HepG2 (cell line): ENCODE results near the gene PMVK. TPM values are rescaled to one million over a fixed set of nuclear protein-coding genes. Genes with fewer than 3 reads are reported as not detected.
A peak's percentile ranks its signal among the peaks of the same experiment; 100 is the strongest.

Experiments
- ARHGAP35 ChIP-seq: sonication (generic); formaldehyde crosslinking; IDR thresholded peaks from 2 replicates; pipeline ENCODE4 v1.9.0; 2022; ENCODE audit warnings: mild to moderate bottlenecking, inconsistent platforms, moderate library complexity, missing genetic modification reagents, borderline replicate concordance
- CREM ChIP-seq, 2 experiments: sonication (generic) in 1 of 2; formaldehyde crosslinking in 1 of 2; IDR thresholded peaks; 2 replicates each; pipeline versions ENCODE4 v1.4.0 to v1.6.1; 2016 to 2020; ENCODE audit warnings: antibody characterized with exemption in 1 of 2, mild to moderate bottlenecking in 1 of 2, missing genetic modification reagents in 1 of 2
- EED ChIP-seq: sonication (generic); formaldehyde crosslinking; IDR thresholded peaks from 2 replicates; pipeline ENCODE4 v1.5.0; 2020; ENCODE audit warnings: mild to moderate bottlenecking, missing genetic modification reagents
- GABPB1 ChIP-seq: IDR thresholded peaks from 2 replicates; pipeline ENCODE4 v1.6.1; 2016; ENCODE audit warnings: mild to moderate bottlenecking, missing genetic modification reagents, moderate library complexity, missing compliant biosample characterization
- GRHL1 ChIP-seq: sonication (generic); formaldehyde crosslinking; conservative IDR thresholded peaks from 2 replicates; pipeline ENCODE4 v1.8.0; 2022; ENCODE audit warnings: missing genetic modification reagents
- GZF1 ChIP-seq: sonication (generic); formaldehyde crosslinking; IDR thresholded peaks from 2 replicates; pipeline ENCODE4 v1.5.1; 2020; ENCODE audit warnings: mild to moderate bottlenecking, missing genetic modification reagents
- NFAT5 ChIP-seq: sonication (generic); formaldehyde crosslinking; IDR thresholded peaks from 2 replicates; pipeline ENCODE4 v1.4.0; 2020; ENCODE audit warnings: missing genetic modification reagents
- RARA ChIP-seq: IDR thresholded peaks from 2 replicates; pipeline ENCODE4 v1.6.1; 2016; ENCODE audit warnings: missing genetic modification reagents, missing compliant biosample characterization
- SAFB2 ChIP-seq: sonication (generic); formaldehyde crosslinking; IDR thresholded peaks from 2 replicates; pipeline ENCODE4 v1.5.1; 2020; ENCODE audit warnings: missing genetic modification reagents, low read depth, mild to moderate bottlenecking, borderline replicate concordance
- SETDB1 ChIP-seq: sonication (generic); formaldehyde crosslinking; IDR thresholded peaks from 2 replicates; pipeline ENCODE4 v1.5.1; 2020; ENCODE audit warnings: missing genetic modification reagents, mild to moderate bottlenecking, borderline replicate concordance
- THAP7 ChIP-seq: sonication (generic); formaldehyde crosslinking; IDR thresholded peaks from 2 replicates; pipeline ENCODE4 v1.8.1; 2023; ENCODE audit warnings: mild to moderate bottlenecking, missing genetic modification reagents
- ZBTB8A ChIP-seq: sonication (generic); formaldehyde crosslinking; IDR thresholded peaks from 2 replicates; pipeline ENCODE4 v1.4.0; 2020; ENCODE audit warnings: mild to moderate bottlenecking, low read depth, missing genetic modification reagents, borderline replicate concordance
- ZC3H13 ChIP-seq: sonication (generic); formaldehyde crosslinking; IDR thresholded peaks from 2 replicates; pipeline ENCODE4 v1.8.1; 2023; ENCODE audit warnings: mild to moderate bottlenecking, missing genetic modification reagents, moderate library complexity
- ZNF577 ChIP-seq: sonication (generic); formaldehyde crosslinking; IDR thresholded peaks from 2 replicates; pipeline ENCODE4 v1.4.0; 2020; ENCODE audit warnings: mild to moderate bottlenecking, low read depth, missing genetic modification reagents, borderline replicate concordance
- ZNF674 ChIP-seq: sonication (generic); formaldehyde crosslinking; IDR thresholded peaks from 2 replicates; pipeline ENCODE4 v1.5.0; 2020; ENCODE audit warnings: low read depth, mild to moderate bottlenecking, missing genetic modification reagents
- polyA plus RNA-seq, 8 experiments: library from polyadenylated mRNA; depleted of rRNA in 3 of 8; stranded (reverse) in 7 of 8; unstranded in 1 of 8; fragments of >200 nt; fragmentation: Illumina TruSeq in 4 of 8; extraction: Trizol in 4 of 8; gene quantifications; 2 replicates each; pipeline versions ENCODE4 v1.2.1 to v1.2.3, GENCODE V29; 2011 to 2016; ENCODE audit warnings: low read depth in 4 of 8, missing spikeins in 1 of 8, mixed read lengths in 1 of 8; ENCODE audit not compliant: insufficient read depth in 1 of 8
- total RNA-seq, 5 experiments: library from RNA; depleted of rRNA; stranded (reverse); fragments of >200 nt; fragmentation: Illumina TruSeq; extraction: Trizol; gene quantifications; 2 replicates each; pipeline ENCODE4 v1.2.3, GENCODE V29; 2016; ENCODE audit warnings: low read depth in 1 of 5
- TF ChIP-seq, protein P1 (sequence below): sonication (generic); formaldehyde crosslinking; IDR thresholded peaks from 2 replicates; pipeline ENCODE4 v1.4.0; 2020; ENCODE audit warnings: mild to moderate bottlenecking, low read depth, missing genetic modification reagents

Gene PMVK
- total and polyA plus RNA-seq, 2 of the 13 experiments (the other 11 are each of a cell fraction or from before 2014, with no cell fraction given): 3.9 to 12.6 TPM

GRCh38 chr1:154936555-154937084 lies at the start of gene PMVK (continued):
- TF ChIP-seq SAFB2 (peak; percentile 98), CREM (IDR thresholded peaks at IDR 0.05) (no peak), CREM (CRISPR knock-in tag; IDR thresholded peaks at IDR 0.05) (no peak), RARA (CRISPR knock-in tag) (peak; percentile 68), ZBTB8A (CRISPR knock-in tag) (peak; percentile 97; the same call in 1 of the 2 replicates), ZNF577 (peak; percentile 94; the same call in 1 of the 2 replicates), GABPB1 (CRISPR knock-in tag) (peak; percentile 88), ZC3H13 (CRISPR knock-in tag) (peak; percentile 99), THAP7 (peak; percentile 98; the same call in 1 of the 2 replicates), GZF1 (CRISPR knock-in tag) (peak; percentile 95), ZNF674 (CRISPR knock-in tag) (peak; percentile 94; the same call in 1 of the 2 replicates), EED (CRISPR knock-in tag) (peak; percentile 99), SETDB1 (CRISPR knock-in tag) (peak; percentile 91; the same call in 1 of the 2 replicates), ARHGAP35 (CRISPR knock-in tag) (peak; percentile 98), NFAT5 (CRISPR knock-in tag) (peak; percentile 98), GRHL1 (CRISPR knock-in tag) (no peak)
- TF ChIP-seq, protein P1, sequence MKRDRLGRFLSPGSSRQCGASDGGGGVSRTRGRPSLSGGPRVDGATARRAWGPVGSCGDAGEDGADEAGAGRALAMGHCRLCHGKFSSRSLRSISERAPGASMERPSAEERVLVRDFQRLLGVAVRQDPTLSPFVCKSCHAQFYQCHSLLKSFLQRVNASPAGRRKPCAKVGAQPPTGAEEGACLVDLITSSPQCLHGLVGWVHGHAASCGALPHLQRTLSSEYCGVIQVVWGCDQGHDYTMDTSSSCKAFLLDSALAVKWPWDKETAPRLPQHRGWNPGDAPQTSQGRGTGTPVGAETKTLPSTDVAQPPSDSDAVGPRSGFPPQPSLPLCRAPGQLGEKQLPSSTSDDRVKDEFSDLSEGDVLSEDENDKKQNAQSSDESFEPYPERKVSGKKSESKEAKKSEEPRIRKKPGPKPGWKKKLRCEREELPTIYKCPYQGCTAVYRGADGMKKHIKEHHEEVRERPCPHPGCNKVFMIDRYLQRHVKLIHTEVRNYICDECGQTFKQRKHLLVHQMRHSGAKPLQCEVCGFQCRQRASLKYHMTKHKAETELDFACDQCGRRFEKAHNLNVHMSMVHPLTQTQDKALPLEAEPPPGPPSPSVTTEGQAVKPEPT: peak; percentile 99
